ENCODE data around the gene LIMA1.
A peak's percentile ranks its signal among the peaks of the same experiment; 100 is the strongest.

LIMA1 gene

DNA sequence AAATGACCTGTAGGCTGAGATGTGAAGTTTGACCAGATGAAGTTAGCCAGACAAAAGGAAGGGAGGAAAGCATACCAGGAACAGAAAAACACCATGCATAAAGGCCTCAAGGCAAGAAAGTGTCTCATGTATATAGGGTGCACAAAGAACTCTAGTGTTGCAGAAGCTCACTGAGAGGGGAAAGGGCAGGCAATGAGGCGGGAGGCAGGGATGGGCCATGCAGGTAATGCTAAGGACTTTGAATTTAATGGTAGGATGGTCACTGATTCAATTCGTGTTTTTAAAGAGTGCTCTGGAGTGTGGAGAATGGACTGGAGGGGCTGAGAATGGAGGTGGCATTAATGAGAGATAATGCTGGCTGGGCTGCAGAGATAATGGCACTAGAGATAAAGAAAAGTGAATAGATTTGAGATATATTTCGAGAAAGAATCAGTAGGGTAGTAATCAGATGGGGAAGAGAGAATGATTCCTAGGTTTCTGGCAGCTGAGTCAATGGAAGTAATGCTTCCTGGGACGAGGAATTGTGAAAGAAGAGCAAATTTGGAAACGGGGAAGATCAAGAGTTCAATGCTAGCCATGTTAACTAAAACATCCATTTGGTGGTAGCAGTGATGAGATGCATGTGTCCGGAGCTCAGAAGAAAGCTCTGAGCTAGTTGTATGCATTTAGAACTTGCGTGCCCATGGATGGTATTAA, 43.1 kb downstream of the LIMA1 start:
- peak overlapping the region; percentile 46 for H3K27ac Mint-ChIP-seq
- peaks cover 4% of the 10 kb centered on the region for H3K9me3 Mint-ChIP-seq
- no peak overlapping the region for H3K4me3 Mint-ChIP-seq
- DNase-seq = no peak
- peaks cover 4% of the 10 kb centered on the region for H3K27me3 Mint-ChIP-seq (ENCODE audit: low read depth, poor library complexity)
- TF ChIP-seq CTCF (IDR thresholded peaks at IDR 0.05) = no peak
- peaks cover 16% of the 10 kb centered on the region for H3K4me1 Mint-ChIP-seq
- H3K36me3 Mint-ChIP-seq (ENCODE audit: low read depth) = no peaks in the 10 kb centered on the region

DNA sequence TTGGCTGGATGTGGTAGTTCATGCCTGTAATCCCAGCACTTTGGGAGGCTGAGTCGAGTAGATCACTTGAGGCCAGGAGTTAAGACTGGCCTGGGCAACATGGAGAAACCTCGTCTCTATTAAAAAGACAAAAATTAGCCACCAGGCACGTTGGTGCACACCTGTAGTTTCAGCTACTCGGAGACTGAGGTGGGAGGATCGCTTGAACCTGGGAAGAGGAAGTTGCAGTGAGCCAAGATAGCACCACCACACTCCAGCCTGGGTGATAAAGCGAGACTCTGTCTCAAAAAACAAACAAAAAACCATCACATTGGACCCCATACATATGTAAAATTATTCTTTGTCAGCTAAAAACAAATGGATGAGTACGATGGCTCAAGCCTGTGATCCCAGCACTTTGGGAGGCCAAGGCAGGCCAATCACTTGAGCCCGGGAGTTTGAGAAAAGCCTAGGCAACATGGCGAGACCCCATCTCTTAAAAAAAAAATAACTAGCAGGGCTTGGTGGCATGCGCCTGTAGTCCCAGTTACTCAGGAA, 43.9 kb downstream of the LIMA1 start:
- no peak for TF ChIP-seq CTCF (IDR thresholded peaks at IDR 0.05)
- Mint-ChIP-seq H3K4me3 (no peak overlapping the region), H3K36me3 (ENCODE audit: low read depth) (no peaks in the 10 kb centered on the region), H3K9me3 (peaks cover 4% of the 10 kb centered on the region), H3K27me3 (ENCODE audit: low read depth, poor library complexity) (peaks cover 4% of the 10 kb centered on the region), H3K4me1 (peaks cover 10% of the 10 kb centered on the region), H3K27ac (no peak overlapping the region)
- no peak for DNase-seq

GRCh38 chr12:50234347-50234746, 49.0 kb downstream of the LIMA1 start:
- Mint-ChIP-seq H3K4me3 (no peak overlapping the region), H3K9me3 (peaks cover 4% of the 10 kb centered on the region), H3K4me1 (peaks cover 7% of the 10 kb centered on the region), H3K36me3 (ENCODE audit: low read depth) (no peaks in the 10 kb centered on the region), H3K27me3 (ENCODE audit: low read depth, poor library complexity) (peaks cover 4% of the 10 kb centered on the region), H3K27ac (no peak overlapping the region)
- DNase-seq = no peak
- TF ChIP-seq CTCF (IDR thresholded peaks at IDR 0.05) = no peak

DNA sequence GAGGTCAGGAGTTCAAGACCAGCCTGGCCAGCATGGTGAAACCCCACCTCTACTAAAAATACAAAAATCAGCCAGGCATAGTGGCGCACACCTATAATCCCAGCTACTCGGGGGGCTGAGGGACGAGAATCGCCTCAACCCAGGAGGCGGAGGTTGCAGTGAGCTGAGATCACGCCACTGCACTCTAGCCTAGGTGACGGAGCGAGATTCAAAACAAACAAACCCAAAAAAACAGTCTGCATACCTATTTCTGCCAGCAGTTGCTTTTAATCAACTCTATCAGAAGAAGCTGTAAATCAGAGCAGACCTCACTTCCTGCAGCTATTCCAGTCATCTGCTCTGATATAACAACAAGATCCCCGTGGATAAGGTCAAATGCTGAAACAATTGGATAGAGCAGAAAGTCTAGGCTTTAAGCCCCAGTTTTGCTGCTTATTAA, 50.5 kb downstream of the LIMA1 start:
- DNase-seq = no peak
- Mint-ChIP-seq H3K4me1 (peaks cover 7% of the 10 kb centered on the region), H3K27me3 (ENCODE audit: low read depth, poor library complexity) (peaks cover 8% of the 10 kb centered on the region), H3K9me3 (peaks cover 4% of the 10 kb centered on the region), H3K4me3 (no peak overlapping the region), H3K36me3 (ENCODE audit: low read depth) (no peaks in the 10 kb centered on the region), H3K27ac (peak overlapping the region; percentile 37)
- TF ChIP-seq CTCF (IDR thresholded peaks at IDR 0.05) = no peak

DNA sequence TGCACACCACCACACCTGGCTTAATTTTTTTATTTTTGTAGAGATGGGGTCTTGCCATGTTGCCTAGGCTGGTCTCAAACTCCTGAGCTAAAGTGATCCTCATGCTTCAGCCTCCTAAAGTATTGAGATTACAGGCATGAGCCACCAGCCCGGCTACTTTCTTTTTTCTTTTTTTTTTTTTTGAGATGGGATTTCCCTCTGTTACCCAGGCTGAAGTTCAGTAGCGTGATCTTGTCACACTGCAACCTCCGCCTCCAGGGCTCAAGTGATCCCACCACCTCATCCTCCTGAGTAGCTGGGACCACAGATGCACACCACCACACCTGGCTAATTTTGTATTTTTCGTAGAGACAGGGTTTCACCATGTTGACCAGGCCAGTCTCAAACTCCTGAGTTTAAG, 51.1 kb downstream of the LIMA1 start:
- Mint-ChIP-seq H3K9me3 (peaks cover 4% of the 10 kb centered on the region), H3K4me3 (no peak overlapping the region), H3K27ac (no peak overlapping the region), H3K27me3 (ENCODE audit: low read depth, poor library complexity) (peaks cover 8% of the 10 kb centered on the region), H3K4me1 (peaks cover 7% of the 10 kb centered on the region), H3K36me3 (ENCODE audit: low read depth) (no peaks in the 10 kb centered on the region)
- no peak for DNase-seq
- no peak for TF ChIP-seq CTCF (IDR thresholded peaks at IDR 0.05)

DNA sequence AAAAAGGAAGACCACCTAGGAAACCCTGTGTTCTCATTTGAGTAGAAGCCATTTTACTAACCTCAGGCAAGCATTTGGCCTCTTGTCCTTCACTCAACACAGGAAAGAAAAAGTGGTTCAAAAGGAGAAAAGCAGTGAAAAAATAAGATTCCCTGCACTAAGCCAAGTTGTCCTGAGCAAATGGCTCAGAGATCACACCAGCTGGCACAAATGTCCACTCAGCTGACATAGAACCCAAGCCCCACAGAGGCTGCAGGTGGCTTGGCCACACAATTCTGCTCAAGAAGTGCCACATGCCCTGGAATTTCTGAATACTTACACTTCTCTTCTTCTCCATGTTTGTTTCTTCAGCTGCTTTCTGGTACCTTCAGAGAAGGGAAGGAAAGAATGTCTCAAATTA, 52.0 kb downstream of the LIMA1 start:
- Mint-ChIP-seq H3K4me3 (no peak overlapping the region), H3K27ac (no peak overlapping the region), H3K9me3 (no peaks in the 10 kb centered on the region), H3K4me1 (peaks cover 7% of the 10 kb centered on the region), H3K27me3 (ENCODE audit: low read depth, poor library complexity) (peaks cover 3% of the 10 kb centered on the region), H3K36me3 (ENCODE audit: low read depth) (no peaks in the 10 kb centered on the region)
- no peak for DNase-seq
- no peak for TF ChIP-seq CTCF (IDR thresholded peaks at IDR 0.05)
